ENCODE results near the gene RNF112. TPM values are rescaled to one million over a fixed set of nuclear protein-coding genes. Genes with fewer than 3 reads are reported as not detected.

RNF112 gene
- total RNA-seq (1 to 10 TPM in 1 of 2 experiments, under 1 TPM in 1; 0.87 to 1.6 TPM), polyA plus RNA-seq (under 1 TPM in 1 of 2 donors, not detected in 1; 0.06 TPM)

- no peak within 1 kb of the TSS for H3K4me3 ChIP-seq (ENCODE audit: low read length in 2 of 2)
- H3K27me3 Mint-ChIP-seq, result no peaks in the 10 kb centered on the region
- no peaks in the 10 kb centered on the region for H3K9me3 Mint-ChIP-seq
- no peak within 1 kb of the TSS for H3K27ac ChIP-seq (ENCODE audit: low read depth, low read length)
- intact Hi-C loops (cut with micrococcal nuclease), result no loop called here
- no peaks in the 10 kb centered on the region for H3K36me3 Mint-ChIP-seq
- H3K4me3 Mint-ChIP-seq, result peak within 1 kb of the TSS in 1 of 8 donors; percentile 34
- no peak for DNase-seq
- POLR2A ChIA-PET (ENCODE audit: partially characterized antibody), result no interaction called here
- no peaks in the 10 kb centered on the region for H3K4me1 ChIP-seq (ENCODE audit: insufficient read depth, low read length)
- CTCF ChIA-PET (ENCODE audit: partially characterized antibody), result no interaction called here
- H3K36me3 ChIP-seq (ENCODE audit: insufficient read depth, low read length), result no peaks in the 10 kb centered on the region
- H3K27ac Mint-ChIP-seq, result peak within 1 kb of the TSS in 1 of 7 donors; percentile 43
- no peaks in the 10 kb centered on the region for H3K27me3 ChIP-seq (ENCODE audit: insufficient read depth, low read length)
- H3K4me1 Mint-ChIP-seq, result no peaks in the 10 kb centered on the region
- H3K9me3 ChIP-seq (ENCODE audit: control insufficient read depth in 1 of 2, low read length in 2 of 2), result no peaks in the 10 kb centered on the region
Measured at GRCh38 chr17:19410875-19411620, at the start of gene RNF112. RNF112 (plus strand) TSS chr17:19411232; CDS start chr17:19411409, 177 bp downstream.

- Histone ChIP-seq H3K36me3 (ENCODE audit: insufficient read depth, low read length) (no peaks in the 10 kb centered on the region), H3K9me3 (ENCODE audit: control insufficient read depth in 1 of 2, low read length in 2 of 2) (no peaks in the 10 kb centered on the region), H3K27ac (ENCODE audit: low read depth, low read length) (no peak overlapping the region), H3K4me3 (ENCODE audit: low read length in 2 of 2) (no peak overlapping the region), H3K27me3 (ENCODE audit: insufficient read depth, low read length) (no peaks in the 10 kb centered on the region), H3K4me1 (ENCODE audit: insufficient read depth, low read length) (peaks cover 6% of the 10 kb centered on the region)
- ChIA-PET CTCF (ENCODE audit: partially characterized antibody) (interaction anchor here (3.4 to 5.6 kb wide), 4 partner anchors 16 to 95 kb away, joined by 22 to 133 read pairs (median 63); partner anchors contain the start of gene MAPK7), POLR2A (ENCODE audit: partially characterized antibody) (no interaction called here)
- Mint-ChIP-seq H3K4me3 (peak overlapping the region; percentile 6 to 78 (median 74)), H3K4me1 (peaks cover 5 to 19% (median 5%) of the 10 kb centered on the region in 4 donors), H3K9me3 (no peaks in the 10 kb centered on the region), H3K27me3 (peaks cover 7 to 14% of the 10 kb centered on the region in 2 donors), H3K36me3 (no peaks in the 10 kb centered on the region), H3K27ac (peak overlapping the region in 6 of 7 donors; percentile 25 to 92 (median 82))
- DNase-seq, result no peak
- intact Hi-C loops (cut with micrococcal nuclease), result no loop called here
Measured at GRCh38 chr17:19361326-19361725, 49.7 kb upstream of the RNF112 start.

GRCh38 chr17:19361944-19362276, 49.1 kb upstream of the RNF112 start:
- Histone ChIP-seq H3K9me3 (ENCODE audit: control insufficient read depth in 1 of 2, low read length in 2 of 2) (no peaks in the 10 kb centered on the region), H3K36me3 (ENCODE audit: insufficient read depth, low read length) (no peaks in the 10 kb centered on the region), H3K4me1 (ENCODE audit: insufficient read depth, low read length) (peaks cover 6% of the 10 kb centered on the region), H3K27me3 (ENCODE audit: insufficient read depth, low read length) (no peaks in the 10 kb centered on the region), H3K4me3 (ENCODE audit: low read length in 2 of 2) (peak overlapping the region in 1 of 2 donors; percentile 70), H3K27ac (ENCODE audit: low read depth, low read length) (peak overlapping the region; percentile 59)
- CTCF ChIA-PET (ENCODE audit: partially characterized antibody), result interaction anchor here (1.0 to 5.6 kb wide), 12 partner anchors 8 to 406 kb away, joined by 3 to 133 read pairs (median 16); partner anchors contain the start of gene MAPK7
- peak overlapping the region; percentile 74 to 87 (median 84) for H3K4me3 Mint-ChIP-seq
- no peaks in the 10 kb centered on the region for H3K36me3 Mint-ChIP-seq
- peaks cover 7 to 10% of the 10 kb centered on the region in 2 donors for H3K27me3 Mint-ChIP-seq
- POLR2A ChIA-PET (ENCODE audit: partially characterized antibody), result interaction anchor here (1.2 to 2.6 kb wide), 4 partner anchors 9 to 95 kb away, joined by 3 to 47 read pairs (median 10); partner anchors contain the start of gene MAPK7
- intact Hi-C loops (cut with micrococcal nuclease), result loop anchor here (1.0 kb wide), 4 partner anchors 16 to 404 kb away; partner anchors contain the start of gene MAPK7
- no peaks in the 10 kb centered on the region for H3K9me3 Mint-ChIP-seq
- H3K27ac Mint-ChIP-seq, result peak overlapping the region; percentile 80 to 92 (median 90)
- H3K4me1 Mint-ChIP-seq, result peaks cover 5 to 19% (median 5%) of the 10 kb centered on the region in 4 donors
- no peak for DNase-seq

- POLR2A ChIA-PET (ENCODE audit: partially characterized antibody), result interaction anchor here (0.7 to 2.6 kb wide), 9 partner anchors 8 to 615 kb away, joined by 3 to 47 read pairs (median 3); partner anchors contain the start of genes AKAP10 and MAPK7
- Histone ChIP-seq H3K4me1 (ENCODE audit: insufficient read depth, low read length) (peaks cover 6% of the 10 kb centered on the region), H3K27me3 (ENCODE audit: insufficient read depth, low read length) (no peaks in the 10 kb centered on the region), H3K4me3 (ENCODE audit: low read length in 2 of 2) (peak within 1 kb of the TSS; percentile 70 to 88), H3K36me3 (ENCODE audit: insufficient read depth, low read length) (no peaks in the 10 kb centered on the region), H3K27ac (ENCODE audit: low read depth, low read length) (peak within 1 kb of the TSS; percentile 59), H3K9me3 (ENCODE audit: control insufficient read depth in 1 of 2, low read length in 2 of 2) (no peaks in the 10 kb centered on the region)
- Mint-ChIP-seq H3K36me3 (no peaks in the 10 kb centered on the region), H3K27me3 (peaks cover 5 to 10% of the 10 kb centered on the region in 2 donors), H3K4me1 (peaks cover 5 to 19% (median 6%) of the 10 kb centered on the region in 4 donors), H3K4me3 (peak within 1 kb of the TSS; percentile 90 to 96 (median 92)), H3K27ac (peak within 1 kb of the TSS; percentile 88 to 95 (median 92)), H3K9me3 (no peaks in the 10 kb centered on the region)
- intact Hi-C loops (cut with micrococcal nuclease), result loop anchor here (1.0 kb wide), 4 partner anchors 16 to 404 kb away; partner anchors contain the start of gene MAPK7
- CTCF ChIA-PET (ENCODE audit: partially characterized antibody), result interaction anchor here (0.7 to 5.6 kb wide), 33 partner anchors 9 to 465 kb away, joined by 3 to 133 read pairs (median 8); partner anchors contain the start of genes ALDH3A2 and MAPK7
- peak; percentile 92 to 96 (median 92) for DNase-seq
Measured at GRCh38 chr17:19362277-19363113, 48.5 kb upstream of the RNF112 start, which contains the start of gene B9D1. B9D1 (minus strand) TSS chr17:19362723; CDS start chr17:19362569, 154 bp downstream.

- CTCF ChIA-PET (ENCODE audit: partially characterized antibody), result interaction anchor here (0.7 to 5.6 kb wide), 32 partner anchors 9 to 465 kb away, joined by 3 to 133 read pairs (median 8); partner anchors contain the start of genes ALDH3A2 and MAPK7
- H3K4me3 Mint-ChIP-seq, result peak overlapping the region; percentile 90 to 96 (median 92)
- no peaks in the 10 kb centered on the region for H3K36me3 Mint-ChIP-seq
- POLR2A ChIA-PET (ENCODE audit: partially characterized antibody), result interaction anchor here (0.7 to 2.6 kb wide), 9 partner anchors 8 to 614 kb away, joined by 3 to 47 read pairs (median 3); partner anchors contain the start of genes AKAP10 and MAPK7
- no peak for DNase-seq
- Histone ChIP-seq H3K4me1 (ENCODE audit: insufficient read depth, low read length) (peaks cover 6% of the 10 kb centered on the region), H3K36me3 (ENCODE audit: insufficient read depth, low read length) (no peaks in the 10 kb centered on the region), H3K27me3 (ENCODE audit: insufficient read depth, low read length) (no peaks in the 10 kb centered on the region), H3K9me3 (ENCODE audit: control insufficient read depth in 1 of 2, low read length in 2 of 2) (no peaks in the 10 kb centered on the region), H3K4me3 (ENCODE audit: low read length in 2 of 2) (no peak overlapping the region), H3K27ac (ENCODE audit: low read depth, low read length) (peak overlapping the region; percentile 59)
- H3K27ac Mint-ChIP-seq, result peak overlapping the region; percentile 79 to 95 (median 91)
- peaks cover 5 to 9% of the 10 kb centered on the region in 2 donors for H3K27me3 Mint-ChIP-seq
- H3K9me3 Mint-ChIP-seq, result no peaks in the 10 kb centered on the region
- intact Hi-C loops (cut with micrococcal nuclease), result no loop called here
- peaks cover 5 to 20% (median 9%) of the 10 kb centered on the region in 4 donors for H3K4me1 Mint-ChIP-seq
Measured at GRCh38 chr17:19363114-19363438, 48.0 kb upstream of the RNF112 start.

- intact Hi-C loops (cut with micrococcal nuclease), result no loop called here
- Mint-ChIP-seq H3K4me1 (peaks cover 5 to 25% (median 9%) of the 10 kb centered on the region in 4 donors), H3K27me3 (peaks cover 4 to 5% of the 10 kb centered on the region in 2 donors), H3K27ac (peak overlapping the region in 5 of 7 donors; percentile 37 to 95 (median 79)), H3K36me3 (no peaks in the 10 kb centered on the region), H3K4me3 (peak overlapping the region in 2 of 8 donors; percentile 41 to 93), H3K9me3 (no peaks in the 10 kb centered on the region)
- Histone ChIP-seq H3K4me1 (ENCODE audit: insufficient read depth, low read length) (peaks cover 6% of the 10 kb centered on the region), H3K27ac (ENCODE audit: low read depth, low read length) (no peak overlapping the region), H3K9me3 (ENCODE audit: control insufficient read depth in 1 of 2, low read length in 2 of 2) (no peaks in the 10 kb centered on the region), H3K4me3 (ENCODE audit: low read length in 2 of 2) (no peak overlapping the region), H3K27me3 (ENCODE audit: insufficient read depth, low read length) (no peaks in the 10 kb centered on the region), H3K36me3 (ENCODE audit: insufficient read depth, low read length) (no peaks in the 10 kb centered on the region)
- ChIA-PET POLR2A (ENCODE audit: partially characterized antibody) (interaction anchor here (0.7 to 2.6 kb wide), 5 partner anchors 14 to 399 kb away, joined by 3 to 47 read pairs (median 7); partner anchors contain the start of gene MAPK7), CTCF (ENCODE audit: partially characterized antibody) (interaction anchor here (1.0 to 5.6 kb wide), 27 partner anchors 8 to 408 kb away, joined by 3 to 133 read pairs (median 11); partner anchors contain the start of genes ALDH3A2 and MAPK7)
- DNase-seq, result no peak
Measured at GRCh38 chr17:19363460-19364035, 47.5 kb upstream of the RNF112 start.

Data from CD4-positive, alpha-beta memory T cell (primary cell).